ENCODE data around the gene SH3PXD2B. TPM values are rescaled to one million over a fixed set of nuclear protein-coding genes. Genes with fewer than 3 reads are reported as not detected.

Gene SH3PXD2B
- total RNA-seq, 1 experiment from 2014 or later = 27.5 TPM

- Histone ChIP-seq H3K9me3 (ENCODE audit: control insufficient read depth in 1 of 2, insufficient read depth in 1 of 2, low read depth in 1 of 2, low read length in 2 of 2) (no peaks in the 10 kb centered on the region), H3K27me3 (ENCODE audit: insufficient read depth, low read length) (peaks cover 5% of the 10 kb centered on the region; the same call in 1 of the 2 replicates), H3K4me2 (ENCODE audit: low read length) (no peak overlapping the region), H3K79me2 (ENCODE audit: insufficient read depth, low read length) (no peaks in the 10 kb centered on the region), H4K20me1 (ENCODE audit: insufficient read depth) (no peaks in the 10 kb centered on the region), H3K9ac (ENCODE audit: low read length) (no peak overlapping the region), H3K27ac (ENCODE audit: low read depth, low read length) (no peak overlapping the region), H3K9me2 (ENCODE audit: insufficient read depth) (no peaks in the 10 kb centered on the region), H2AFZ (ENCODE audit: low read depth, low read length, poor library complexity, severe bottlenecking) (no peak overlapping the region), H3K36me3 (ENCODE audit: control insufficient read depth in 1 of 2, insufficient read depth in 2 of 2, low read length in 2 of 2) (no peaks in the 10 kb centered on the region), H3K4me1 (ENCODE audit: control insufficient read depth in 1 of 2, insufficient read depth in 2 of 2, low read length in 2 of 2) (no peaks in the 10 kb centered on the region), H3K4me3 (replicated peaks in 1 of 2; ENCODE audit: low read depth in 1 of 2, low read length in 2 of 2) (no peak overlapping the region)
- TF ChIP-seq CBX3 (IDR thresholded peaks at IDR 0.05; ENCODE audit: low read depth) (no peak), SP1 (IDR thresholded peaks at IDR 0.05; ENCODE audit: low read depth) (no peak), CEBPB (IDR thresholded peaks at IDR 0.05; ENCODE audit: low read depth) (no peak), ATF3 (IDR thresholded peaks at IDR 0.05) (no peak), REST (IDR thresholded peaks at IDR 0.05; ENCODE audit: low read depth) (no peak), POLR2AphosphoS5 (IDR thresholded peaks at IDR 0.05; ENCODE audit: low read depth, low read length) (no peak), ELF1 (IDR thresholded peaks at IDR 0.05; ENCODE audit: borderline replicate concordance, low read depth) (no peak)
- POLR2A ChIA-PET = no interaction called here
- RAD21 ChIA-PET (ENCODE audit: low non-redundant PET in 1 of 2, low total read pairs in 2 of 2, uncharacterized antibody in 2 of 2, unreplicated experiment in 2 of 2) = no interaction called here
- no peak for ATAC-seq
- intact Hi-C loops (cut with micrococcal nuclease) = no loop called here
- CTCF ChIA-PET = no interaction called here
- DNase-seq (ENCODE audit: low read depth, low spot score) = no peak
- no TSS peak for BruUV-seq (replicated peaks)
Observed at GRCh38 chr5:172496671-172497371, 42.5 kb upstream of the SH3PXD2B start.

All from HCT116 (cell line).